Neural crest cell (in vitro differentiated cells): Measurements from ENCODE around the gene PVALEF. TPM values are rescaled to one million over a fixed set of nuclear protein-coding genes. Genes with fewer than 3 reads are reported as not detected.

ENCODE experiments used
- DNase-seq: peaks from one replicate; pipeline ENCODE4 v3.0.0; 2021; ENCODE audit warnings: low read depth, mixed read lengths, low spot score
- H3K27ac Mint-ChIP-seq: one replicate; pipeline ENCODE4 v1.8.0; 2021; ENCODE audit warnings: mild to moderate bottlenecking, mixed read lengths; ENCODE audit not compliant: unreplicated experiment
- H3K27me3 Mint-ChIP-seq: 2 replicates; pipeline ENCODE4 v1.8.0; 2021; ENCODE audit warnings: low read depth, mild to moderate bottlenecking, mixed read lengths
- H3K36me3 Mint-ChIP-seq: 2 replicates; pipeline ENCODE4 v1.8.0; 2021; ENCODE audit warnings: low read depth, mild to moderate bottlenecking, mixed read lengths
- H3K4me1 Mint-ChIP-seq: 2 replicates; pipeline ENCODE4 v1.8.0; 2021; ENCODE audit warnings: mixed read lengths
- H3K4me3 Mint-ChIP-seq: one replicate; pipeline ENCODE4 v1.8.0; 2021; ENCODE audit warnings: mild to moderate bottlenecking, mixed read lengths
- H3K9me3 Mint-ChIP-seq: 2 replicates; pipeline ENCODE4 v1.8.0; 2021; ENCODE audit warnings: mixed read lengths
- total RNA-seq: library from RNA; stranded (reverse); gene quantifications from 2 replicates; pipeline ENCODE4 v1.2.1, GENCODE V29; 2021
- TF ChIP-seq, protein P1 (sequence below): fragments of 200-600 bp; sonication (generic); conservative IDR thresholded peaks from 2 replicates; pipeline ENCODE4 v1.5.0; 2021; ENCODE audit warnings: antibody characterized with exemption, mild to moderate bottlenecking

Gene PVALEF
- total RNA-seq, 1 donor from 2014 or later = not detected

GRCh38 chr17:81119223-81120148, 45.8 kb upstream of the PVALEF start:
- no peaks in the 10 kb centered on the region for H3K36me3 Mint-ChIP-seq
- peak; percentile 85 for DNase-seq
- peak overlapping the region; percentile 34 for H3K4me3 Mint-ChIP-seq
- TF ChIP-seq, protein P1, sequence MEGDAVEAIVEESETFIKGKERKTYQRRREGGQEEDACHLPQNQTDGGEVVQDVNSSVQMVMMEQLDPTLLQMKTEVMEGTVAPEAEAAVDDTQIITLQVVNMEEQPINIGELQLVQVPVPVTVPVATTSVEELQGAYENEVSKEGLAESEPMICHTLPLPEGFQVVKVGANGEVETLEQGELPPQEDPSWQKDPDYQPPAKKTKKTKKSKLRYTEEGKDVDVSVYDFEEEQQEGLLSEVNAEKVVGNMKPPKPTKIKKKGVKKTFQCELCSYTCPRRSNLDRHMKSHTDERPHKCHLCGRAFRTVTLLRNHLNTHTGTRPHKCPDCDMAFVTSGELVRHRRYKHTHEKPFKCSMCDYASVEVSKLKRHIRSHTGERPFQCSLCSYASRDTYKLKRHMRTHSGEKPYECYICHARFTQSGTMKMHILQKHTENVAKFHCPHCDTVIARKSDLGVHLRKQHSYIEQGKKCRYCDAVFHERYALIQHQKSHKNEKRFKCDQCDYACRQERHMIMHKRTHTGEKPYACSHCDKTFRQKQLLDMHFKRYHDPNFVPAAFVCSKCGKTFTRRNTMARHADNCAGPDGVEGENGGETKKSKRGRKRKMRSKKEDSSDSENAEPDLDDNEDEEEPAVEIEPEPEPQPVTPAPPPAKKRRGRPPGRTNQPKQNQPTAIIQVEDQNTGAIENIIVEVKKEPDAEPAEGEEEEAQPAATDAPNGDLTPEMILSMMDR = peak; percentile 24
- H3K27me3 Mint-ChIP-seq = peaks cover 3% of the 10 kb centered on the region
- no peaks in the 10 kb centered on the region for H3K9me3 Mint-ChIP-seq
- peak overlapping the region; percentile 86 for H3K27ac Mint-ChIP-seq
- peaks cover 9% of the 10 kb centered on the region for H3K4me1 Mint-ChIP-seq

- Mint-ChIP-seq H3K9me3 (no peaks in the 10 kb centered on the region), H3K36me3 (no peaks in the 10 kb centered on the region), H3K4me1 (peaks cover 5% of the 10 kb centered on the region), H3K27ac (no peak overlapping the region), H3K4me3 (no peak overlapping the region), H3K27me3 (peaks cover 3% of the 10 kb centered on the region)
- no peak for DNase-seq
- TF ChIP-seq, protein P1 = peak; percentile 15
Observed at GRCh38 chr17:81120149-81120484, 45.2 kb upstream of the PVALEF start.

GRCh38 chr17:81120695-81121621, 44.3 kb upstream of the PVALEF start:
- DNase-seq = no peak

DNA sequence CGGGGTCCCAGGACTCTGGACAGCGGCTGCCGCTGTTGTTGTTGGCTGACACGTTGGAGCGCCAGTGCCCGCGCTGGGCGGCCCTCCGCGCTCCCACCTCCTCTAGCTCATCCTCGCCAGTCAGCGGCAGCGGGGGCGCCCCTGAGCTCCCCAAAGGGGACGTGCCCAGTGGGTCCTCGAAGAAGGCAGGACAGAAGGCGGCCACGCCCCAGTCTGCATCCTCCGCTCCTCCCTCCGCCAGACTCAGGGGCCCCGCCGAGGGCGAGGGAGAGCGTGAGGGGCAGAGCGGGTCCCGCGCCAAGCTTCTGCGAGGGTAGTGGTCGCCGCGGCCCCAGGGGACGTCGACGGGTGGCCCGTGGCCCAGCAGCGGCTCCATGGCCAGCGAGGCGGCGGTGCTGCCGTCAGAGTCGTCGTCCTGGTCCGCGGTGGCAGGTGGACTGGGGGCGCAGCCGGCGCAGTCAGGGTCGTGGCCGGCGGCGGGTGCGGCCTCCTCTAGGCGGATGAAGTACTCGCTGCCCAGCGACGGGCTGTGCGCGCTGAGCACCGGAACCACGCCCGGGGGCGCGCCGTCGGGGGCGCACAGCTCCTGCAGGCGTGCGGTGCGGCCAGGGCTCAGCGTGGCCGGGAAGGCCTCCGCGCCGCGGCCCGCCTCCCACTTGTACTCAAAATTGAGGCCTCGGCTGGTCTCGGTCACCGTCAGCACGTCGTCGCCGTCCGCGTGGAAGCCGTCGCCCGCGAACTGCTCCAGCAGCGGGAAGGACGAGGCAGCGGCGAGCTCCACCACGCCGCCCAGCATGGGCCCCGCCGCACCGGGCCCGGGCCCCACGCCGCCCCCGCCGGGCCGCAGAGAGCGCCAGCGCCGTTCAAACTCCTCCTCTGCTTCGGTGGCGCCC, 43.2 kb upstream of the PVALEF start:
- Mint-ChIP-seq H3K4me3 (no peak overlapping the region), H3K27me3 (peaks cover 3% of the 10 kb centered on the region), H3K27ac (no peak overlapping the region), H3K36me3 (no peaks in the 10 kb centered on the region), H3K4me1 (peaks cover 4% of the 10 kb centered on the region), H3K9me3 (no peaks in the 10 kb centered on the region)
- TF ChIP-seq, protein P1 = no peak
- no peak for DNase-seq

More at GRCh38 chr17:81120695-81121621, 44.3 kb upstream of the PVALEF start:
- no peaks in the 10 kb centered on the region for H3K9me3 Mint-ChIP-seq
- H3K36me3 Mint-ChIP-seq = no peaks in the 10 kb centered on the region
- TF ChIP-seq, protein P1 = no peak
- H3K27ac Mint-ChIP-seq = no peak overlapping the region
- H3K27me3 Mint-ChIP-seq = peaks cover 3% of the 10 kb centered on the region
- H3K4me1 Mint-ChIP-seq = peaks cover 5% of the 10 kb centered on the region
- H3K4me3 Mint-ChIP-seq = peak overlapping the region; percentile 27
